Muscle layer of colon (tissue), 2 donors: ENCODE data around the gene NEO1.

ENCODE experiments used
- H3K27ac ChIP-seq: one replicate; pipeline ENCODE4 v1.7.0; 2013; ENCODE audit warnings: low read depth, mild to moderate bottlenecking, low read length, moderate library complexity
- H3K27me3 ChIP-seq, 2 donors: one replicate each; pipeline ENCODE4 v1.7.0; 2013; ENCODE audit warnings: low read length in 2 of 2, mild to moderate bottlenecking in 2 of 2; ENCODE audit not compliant: insufficient read depth in 2 of 2, control insufficient read depth in 1 of 2
- H3K36me3 ChIP-seq: one replicate; pipeline ENCODE4 v1.7.0; 2013; ENCODE audit warnings: mild to moderate bottlenecking, low read length; ENCODE audit not compliant: insufficient read depth
- H3K4me1 ChIP-seq: one replicate; pipeline ENCODE4 v1.7.0; 2013; ENCODE audit warnings: mild to moderate bottlenecking, low read length; ENCODE audit not compliant: insufficient read depth
- H3K4me3 ChIP-seq, 2 donors: one replicate each; pipeline ENCODE4 v1.7.0; 2013; ENCODE audit warnings: low read length in 2 of 2, low read depth in 1 of 2, mild to moderate bottlenecking in 1 of 2, moderate library complexity in 1 of 2
- H3K9ac ChIP-seq: one replicate; pipeline ENCODE4 v1.7.0; 2013; ENCODE audit warnings: low read length
- H3K9me3 ChIP-seq: one replicate; pipeline ENCODE4 v1.7.0; 2013; ENCODE audit warnings: mild to moderate bottlenecking, low read length
- donor health status: abdominal sarcoma.
- donor health status: Adenocarcinoma of cecum.

Gene NEO1

GRCh38 chr15:73247331-73247730 lies 195.1 kb downstream of the NEO1 start:
- no peaks in the 10 kb centered on the region for H3K4me1 ChIP-seq
- H3K9ac ChIP-seq = no peak overlapping the region
- H3K4me3 ChIP-seq = no peak overlapping the region
- no peaks in the 10 kb centered on the region for H3K27me3 ChIP-seq
- H3K27ac ChIP-seq = no peak overlapping the region
- no peaks in the 10 kb centered on the region for H3K9me3 ChIP-seq
- H3K36me3 ChIP-seq = peaks cover 8% of the 10 kb centered on the region

- no peak overlapping the region for H3K9ac ChIP-seq
- H3K36me3 ChIP-seq = peaks cover 8% of the 10 kb centered on the region
- H3K27ac ChIP-seq = no peak overlapping the region
- no peaks in the 10 kb centered on the region for H3K4me1 ChIP-seq
- H3K4me3 ChIP-seq = no peak overlapping the region
- H3K9me3 ChIP-seq = no peaks in the 10 kb centered on the region
- H3K27me3 ChIP-seq = no peaks in the 10 kb centered on the region
Observed at GRCh38 chr15:73249499-73249898, 197.2 kb downstream of the NEO1 start.

DNA sequence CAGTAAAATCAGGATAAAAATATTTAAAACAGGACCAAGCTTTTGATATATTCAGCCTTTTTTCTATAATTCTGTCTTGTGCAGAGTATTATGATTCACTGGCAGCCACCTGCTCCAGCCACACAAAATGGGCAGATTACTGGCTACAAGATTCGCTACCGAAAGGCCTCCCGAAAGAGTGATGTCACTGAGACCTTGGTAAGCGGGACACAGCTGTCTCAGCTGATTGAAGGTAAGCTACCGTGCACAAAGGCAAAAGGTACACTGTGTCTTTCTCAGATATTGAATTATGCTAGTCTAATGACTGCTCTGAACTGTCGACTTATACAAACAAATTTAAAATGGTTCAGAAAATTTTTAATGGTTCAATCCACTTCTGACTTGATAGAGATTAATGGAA lies 202.3 kb downstream of the NEO1 start:
- H3K9ac ChIP-seq = no peak overlapping the region
- no peak overlapping the region for H3K4me3 ChIP-seq
- no peaks in the 10 kb centered on the region for H3K27me3 ChIP-seq
- no peak overlapping the region for H3K27ac ChIP-seq
- H3K9me3 ChIP-seq = no peaks in the 10 kb centered on the region
- no peaks in the 10 kb centered on the region for H3K4me1 ChIP-seq
- H3K36me3 ChIP-seq = peaks cover 20% of the 10 kb centered on the region

- Histone ChIP-seq H3K27me3 (no peaks in the 10 kb centered on the region), H3K9ac (no peak overlapping the region), H3K4me1 (no peaks in the 10 kb centered on the region), H3K4me3 (no peak overlapping the region), H3K36me3 (peaks cover 27% of the 10 kb centered on the region), H3K9me3 (no peaks in the 10 kb centered on the region), H3K27ac (no peak overlapping the region)
Observed at GRCh38 chr15:73258271-73259108, 206.2 kb downstream of the NEO1 start.

GRCh38 chr15:73264881-73265280 lies 212.6 kb downstream of the NEO1 start:
- H3K9me3 ChIP-seq = no peaks in the 10 kb centered on the region
- no peak overlapping the region for H3K9ac ChIP-seq
- H3K4me1 ChIP-seq = no peaks in the 10 kb centered on the region
- H3K4me3 ChIP-seq = no peak overlapping the region
- peaks cover 27% of the 10 kb centered on the region for H3K36me3 ChIP-seq
- H3K27ac ChIP-seq = no peak overlapping the region
- H3K27me3 ChIP-seq = no peaks in the 10 kb centered on the region

GRCh38 chr15:73265536-73266153 lies 213.4 kb downstream of the NEO1 start:
- H3K4me3 ChIP-seq = no peak overlapping the region
- no peaks in the 10 kb centered on the region for H3K27me3 ChIP-seq
- peaks cover 26% of the 10 kb centered on the region for H3K36me3 ChIP-seq
- H3K4me1 ChIP-seq = no peaks in the 10 kb centered on the region
- H3K27ac ChIP-seq = no peak overlapping the region
- no peaks in the 10 kb centered on the region for H3K9me3 ChIP-seq
- H3K9ac ChIP-seq = no peak overlapping the region

- no peak overlapping the region for H3K27ac ChIP-seq
Observed at GRCh38 chr15:73268457-73268856, 216.2 kb downstream of the NEO1 start.

GRCh38 chr15:73270366-73271097 lies 218.3 kb downstream of the NEO1 start:
- H3K9ac ChIP-seq = no peak overlapping the region
- H3K27me3 ChIP-seq = no peaks in the 10 kb centered on the region
- no peak overlapping the region for H3K4me3 ChIP-seq
- H3K27ac ChIP-seq = no peak overlapping the region
- H3K4me1 ChIP-seq = no peaks in the 10 kb centered on the region
- peaks cover 33% of the 10 kb centered on the region for H3K36me3 ChIP-seq
- H3K9me3 ChIP-seq = no peaks in the 10 kb centered on the region

More at GRCh38 chr15:73268457-73268856, 216.2 kb downstream of the NEO1 start:
- Histone ChIP-seq H3K4me1 (no peaks in the 10 kb centered on the region), H3K36me3 (peaks cover 29% of the 10 kb centered on the region), H3K27me3 (no peaks in the 10 kb centered on the region), H3K4me3 (no peak overlapping the region), H3K9ac (no peak overlapping the region), H3K9me3 (no peaks in the 10 kb centered on the region)

DNA sequence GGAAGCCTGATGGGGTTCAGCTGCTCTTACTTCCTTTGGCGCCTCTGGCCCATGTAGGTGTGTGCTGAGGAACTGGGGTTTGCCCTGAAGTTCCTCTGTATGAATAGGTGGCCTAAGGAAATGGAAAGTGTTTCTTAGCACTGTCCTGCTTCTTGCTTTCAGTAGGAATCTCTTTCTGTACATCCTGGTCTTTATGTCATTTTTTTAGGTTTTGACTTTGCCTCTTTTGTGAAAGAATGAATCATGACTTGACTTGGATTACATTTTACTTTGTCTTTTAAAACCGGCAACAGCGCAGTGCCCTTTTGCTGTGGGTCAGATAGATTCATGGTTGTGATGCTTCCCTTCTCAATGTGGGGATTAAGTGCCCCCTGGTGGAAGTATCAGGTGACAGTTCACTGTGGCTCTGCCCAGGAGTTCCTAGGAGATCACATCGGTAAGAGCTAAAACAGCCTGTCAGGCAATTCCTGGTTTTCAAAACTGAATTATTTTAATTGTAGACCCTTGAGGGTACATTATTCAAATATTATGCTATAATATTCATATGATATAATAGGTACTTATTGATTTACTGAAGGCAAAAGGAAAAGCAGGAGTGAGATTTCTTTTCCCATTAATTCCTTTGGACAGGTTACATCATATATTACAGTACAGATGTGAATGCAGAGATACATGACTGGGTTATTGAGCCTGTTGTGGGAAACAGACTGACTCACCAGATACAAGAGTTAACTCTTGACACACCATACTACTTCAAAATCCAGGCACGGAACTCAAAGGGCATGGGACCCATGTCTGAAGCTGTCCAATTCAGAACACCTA lies 221.1 kb downstream of the NEO1 start:
- Histone ChIP-seq H3K4me3 (no peak overlapping the region), H3K27me3 (no peaks in the 10 kb centered on the region), H3K27ac (no peak overlapping the region), H3K4me1 (no peaks in the 10 kb centered on the region), H3K9me3 (no peaks in the 10 kb centered on the region), H3K36me3 (peaks cover 24% of the 10 kb centered on the region), H3K9ac (no peak overlapping the region)

GRCh38 chr15:73275862-73276261 lies 223.6 kb downstream of the NEO1 start:
- Histone ChIP-seq H3K4me1 (no peaks in the 10 kb centered on the region), H3K9me3 (no peaks in the 10 kb centered on the region), H3K27me3 (no peaks in the 10 kb centered on the region), H3K9ac (no peak overlapping the region), H3K4me3 (no peak overlapping the region), H3K27ac (no peak overlapping the region), H3K36me3 (peaks cover 17% of the 10 kb centered on the region)
